Epithelial cell of proximal tubule (primary cell): Measurements from ENCODE around the gene UCHL3. TPM values are rescaled to one million over a fixed set of nuclear protein-coding genes. Genes with fewer than 3 reads are reported as not detected.

Source experiments
- DNase-seq: peaks from one replicate; pipeline ENCODE4 v3.0.0-alpha.2; 2011; ENCODE audit warnings: low read depth
- H3K4me3 ChIP-seq: 2 replicates; pipeline ENCODE4 v1.5.1; 2011; ENCODE audit warnings: low read depth, mild to moderate bottlenecking, low read length
- CTCF ChIP-seq: conservative IDR thresholded peaks from 2 replicates; pipeline ENCODE4 v1.5.1; 2012; ENCODE audit warnings: low read depth, mild to moderate bottlenecking, low read length
- total RNA-seq: library from RNA; depleted of rRNA; stranded (reverse); fragments of >200 nt; gene quantifications from 2 replicates; pipeline ENCODE4 v1.2.3, GENCODE V29; 2015

UCHL3 gene
- total RNA-seq, 1 donor from 2014 or later, result 84.0 TPM

GRCh38 chr13:75648446-75648845 is 98.9 kb downstream of the UCHL3 start:
- no peak overlapping the region for H3K4me3 ChIP-seq
- no peak for DNase-seq
- no peak for TF ChIP-seq CTCF

- DNase-seq, result no peak
- TF ChIP-seq CTCF, result no peak
- H3K4me3 ChIP-seq, result no peak overlapping the region
Measured at GRCh38 chr13:75651013-75651412, 101.4 kb downstream of the UCHL3 start.

DNA sequence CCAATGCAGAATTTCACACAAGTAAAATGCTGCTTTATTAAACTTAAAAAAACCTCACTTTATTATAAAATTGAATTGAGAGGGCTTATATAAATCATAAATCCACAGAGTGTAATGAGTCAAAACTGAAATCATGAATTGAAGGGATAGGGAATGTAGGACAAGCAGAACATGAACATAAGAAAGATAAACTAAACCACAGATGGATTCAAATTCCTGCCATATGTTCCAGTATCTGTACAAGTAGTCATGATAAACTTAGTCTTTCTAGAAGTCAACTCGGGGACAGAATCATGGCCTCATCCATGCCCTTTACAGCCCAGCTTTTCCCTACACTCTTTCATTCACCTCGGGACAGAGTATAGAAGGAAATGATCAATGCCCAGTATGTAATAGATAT is 103.1 kb downstream of the UCHL3 start:
- H3K4me3 ChIP-seq, result no peak overlapping the region
- no peak for DNase-seq
- no peak for TF ChIP-seq CTCF

Other genes with a start within 250 kb of the UCHL3 start
- 12.3 and 20.9 TPM in 2 replicates for gene TBC1D4, start 67.6 kb upstream of the UCHL3 start, total RNA-seq
- gene COMMD6, start 11.9 kb upstream of the UCHL3 start, total RNA-seq, result 58.1 and 143 TPM in 2 replicates
- 36.0 and 46.9 TPM in 2 replicates for gene LMO7, start 86.5 kb downstream of the UCHL3 start, total RNA-seq